Ishikawa (cell line): ENCODE data around the gene SEC16A.

Source experiments
- EP300 ChIP-seq: IDR thresholded peaks from 2 replicates; pipeline ENCODE4 v1.6.1; 2012; ENCODE audit warnings: borderline replicate concordance
- FOXM1 ChIP-seq: IDR thresholded peaks from 2 replicates; pipeline ENCODE4 v1.6.1; 2012; ENCODE audit warnings: low read depth, borderline replicate concordance
- MAX ChIP-seq: IDR thresholded peaks from 2 replicates; pipeline ENCODE4 v1.6.1; 2012
- REST ChIP-seq: IDR thresholded peaks from 2 replicates; pipeline ENCODE4 v1.6.1; 2012; ENCODE audit warnings: low read depth, mild to moderate bottlenecking
- TCF12 ChIP-seq: IDR thresholded peaks from 2 replicates; pipeline ENCODE4 v1.6.1; 2012; ENCODE audit warnings: low read depth
- TEAD4 ChIP-seq: IDR thresholded peaks from 2 replicates; pipeline ENCODE4 v1.6.1; 2012
- USF1 ChIP-seq: IDR thresholded peaks from 2 replicates; pipeline ENCODE4 v1.6.1; 2012

- TF ChIP-seq TCF12 (no peak), TEAD4 (no peak), EP300 (no peak), REST (no peak), USF1 (no peak), MAX (no peak), FOXM1 (no peak)
Measured at GRCh38 chr9:136493567-136493971, 10.7 kb upstream of the SEC16A start.
